Measurements from ENCODE around the gene G0S2. TPM values are rescaled to one million over a fixed set of nuclear protein-coding genes. Genes with fewer than 3 reads are reported as not detected.

G0S2 gene
- total RNA-seq, 4 donors from 2014 or later = 6.0 to 95.2 (median 11.0) TPM

GRCh38 chr1:209655411-209656231, 19.6 kb upstream of the G0S2 start:
- TF ChIP-seq EP300 (IDR thresholded peaks at IDR 0.05) (no peak), POLR2AphosphoS5 (IDR thresholded peaks at IDR 0.05) (no peak), POLR2A (IDR thresholded peaks at IDR 0.05) (no peak), CTCF (IDR thresholded peaks at IDR 0.05) (no peak)
- Histone ChIP-seq H3K27ac (no peak overlapping the region), H3K9me3 (no peaks in the 10 kb centered on the region), H3K36me3 (no peaks in the 10 kb centered on the region), H3K4me3 (no peak overlapping the region), H3K4me1 (peaks cover 0 to 28% (median 8%) of the 10 kb centered on the region in 3 donors), H3K27me3 (no peaks in the 10 kb centered on the region)
- 82 to 86% methylated on average over 6 to 7 of the region's 9 CpGs for WGBS, 2 donors (ENCODE audit: low coverage in 1 of 2)
- ATAC-seq = no peak

DNA sequence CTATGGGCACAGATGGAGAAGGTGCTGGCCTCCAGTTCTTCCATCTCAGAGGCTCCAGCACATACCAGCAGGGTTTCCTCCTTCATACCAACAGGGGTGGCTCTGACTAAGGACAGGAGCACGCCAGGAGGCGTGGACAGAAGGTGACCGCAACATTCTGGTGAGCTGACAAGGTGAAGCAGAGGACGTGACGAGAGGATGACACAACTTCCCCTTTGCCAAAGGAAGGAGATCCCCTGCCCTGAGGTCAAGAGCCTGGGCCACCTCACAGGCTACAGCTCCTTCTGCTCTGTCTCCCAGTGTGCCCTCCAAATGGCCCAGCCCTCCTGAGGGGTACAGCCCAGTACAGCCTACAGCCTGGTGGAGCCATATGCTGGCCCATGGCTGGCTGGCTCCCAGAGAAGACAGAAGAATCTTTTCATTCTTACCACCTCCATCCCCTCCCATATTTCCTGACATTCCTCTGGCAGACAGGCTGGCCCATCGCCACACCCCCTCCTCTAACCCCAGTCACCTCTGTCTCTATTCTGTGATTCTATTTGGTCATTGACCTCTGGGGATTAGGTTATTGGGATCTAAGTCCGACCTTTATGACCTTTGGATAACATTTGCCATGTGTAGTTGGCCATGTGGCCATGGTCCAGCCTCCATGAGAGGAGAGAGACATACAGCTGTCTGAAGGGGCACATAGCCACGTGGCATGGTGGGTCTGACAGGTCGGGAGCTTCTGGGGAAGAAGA, 17.9 kb upstream of the G0S2 start:
- Histone ChIP-seq H3K4me1 (peaks cover 0 to 15% (median 0%) of the 10 kb centered on the region in 3 donors), H3K9me3 (no peaks in the 10 kb centered on the region), H3K27me3 (no peaks in the 10 kb centered on the region), H3K27ac (no peak overlapping the region), H3K36me3 (no peaks in the 10 kb centered on the region), H3K4me3 (no peak overlapping the region)
- WGBS, 2 donors (ENCODE audit: low coverage in 1 of 2) = 93% methylated on average over 4 of the region's 9 CpGs; no CpG with 5 or more reads in 1 of the 2 donors
- ATAC-seq = no peak
- TF ChIP-seq POLR2A (IDR thresholded peaks at IDR 0.05) = no peak
- no peak for TF ChIP-seq EP300 (IDR thresholded peaks at IDR 0.05)
- no peak for TF ChIP-seq CTCF (IDR thresholded peaks at IDR 0.05)
- no peak for TF ChIP-seq POLR2AphosphoS5 (IDR thresholded peaks at IDR 0.05)

DNA sequence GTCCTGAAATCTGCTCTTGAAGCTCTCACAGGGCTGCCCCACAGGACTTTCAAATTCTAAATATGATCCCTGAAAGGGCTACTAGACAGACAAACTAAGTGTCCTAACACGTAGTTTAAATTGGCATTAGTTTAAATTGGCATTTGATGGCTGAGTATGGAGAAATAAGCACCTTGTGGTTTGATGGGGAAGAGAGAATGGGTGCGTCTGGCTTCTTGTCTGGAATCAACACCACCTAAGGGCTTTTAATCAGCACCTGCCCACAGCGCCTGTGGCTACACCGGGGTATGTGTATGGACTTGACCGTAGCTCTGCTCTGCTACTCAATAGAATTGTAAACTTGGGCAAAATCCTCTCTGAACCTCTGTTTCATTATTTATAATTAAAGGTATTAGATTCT, 17.3 kb upstream of the G0S2 start:
- TF ChIP-seq EP300 (IDR thresholded peaks at IDR 0.05) (no peak), POLR2AphosphoS5 (IDR thresholded peaks at IDR 0.05) (no peak), CTCF (IDR thresholded peaks at IDR 0.05) (no peak), POLR2A (IDR thresholded peaks at IDR 0.05) (no peak)
- H3K27me3 ChIP-seq = no peaks in the 10 kb centered on the region
- 88 to 98% methylated on average over 3 to 5 of the region's 5 CpGs for WGBS, 2 donors (ENCODE audit: low coverage in 1 of 2)
- H3K27ac ChIP-seq = no peak overlapping the region
- peaks cover 0 to 9% (median 0%) of the 10 kb centered on the region in 3 donors for H3K4me1 ChIP-seq
- no peak overlapping the region for H3K4me3 ChIP-seq
- no peak for ATAC-seq
- H3K9me3 ChIP-seq = no peaks in the 10 kb centered on the region
- H3K36me3 ChIP-seq = no peaks in the 10 kb centered on the region

DNA sequence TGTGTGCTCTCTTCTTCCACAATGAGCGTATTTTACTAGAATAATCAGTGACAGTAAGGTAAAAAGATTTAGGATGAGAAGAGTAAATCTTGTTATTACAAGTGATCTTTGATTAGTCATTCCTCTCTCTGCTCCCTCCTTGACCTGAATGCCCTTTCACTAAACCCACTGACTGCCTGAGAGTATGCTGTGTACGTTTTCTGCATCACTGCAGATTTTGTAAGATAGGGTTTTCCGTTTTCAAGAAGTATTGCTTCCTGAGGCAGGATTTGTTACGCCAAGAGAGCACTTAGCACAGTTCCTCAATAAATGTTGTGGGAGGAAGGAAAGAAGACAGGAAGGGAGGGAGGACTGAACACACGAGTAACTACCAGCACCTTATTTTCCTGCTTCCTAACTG, 15.3 kb upstream of the G0S2 start:
- no peaks in the 10 kb centered on the region for H3K27me3 ChIP-seq
- ATAC-seq = no peak
- no peak for TF ChIP-seq POLR2A (IDR thresholded peaks at IDR 0.05)
- no peak overlapping the region for H3K27ac ChIP-seq
- H3K36me3 ChIP-seq = no peaks in the 10 kb centered on the region
- no peak overlapping the region for H3K4me3 ChIP-seq
- no peaks in the 10 kb centered on the region for H3K4me1 ChIP-seq
- no peaks in the 10 kb centered on the region for H3K9me3 ChIP-seq
- WGBS, 2 donors (ENCODE audit: low coverage in 1 of 2) = 50 to 56% methylated on average over 5 of the region's 5 CpGs

GRCh38 chr1:209661071-209661470, 14.1 kb upstream of the G0S2 start:
- ATAC-seq = no peak
- Histone ChIP-seq H3K4me3 (no peak overlapping the region), H3K36me3 (no peaks in the 10 kb centered on the region), H3K9me3 (no peaks in the 10 kb centered on the region), H3K27me3 (no peaks in the 10 kb centered on the region), H3K27ac (no peak overlapping the region), H3K4me1 (no peaks in the 10 kb centered on the region)
- TF ChIP-seq POLR2A (IDR thresholded peaks at IDR 0.05) (no peak), POLR2AphosphoS5 (IDR thresholded peaks at IDR 0.05) (no peak), CTCF (IDR thresholded peaks at IDR 0.05) (no peak), EP300 (IDR thresholded peaks at IDR 0.05) (no peak)
- 25 to 63% methylated on average over 1 of the region's 1 CpG for WGBS, 2 donors (ENCODE audit: low coverage in 1 of 2)

Measured in gastroesophageal sphincter (tissue), 4 donors.